ENCODE measurements around the gene UBE2L5.
A peak's percentile ranks its signal among the peaks of the same experiment; 100 is the strongest.

The UBE2L5 gene

GRCh38 chr13:30422054-30422839 is at the start of gene UBE2L5:
Gene UBE2L5 (plus strand): TSS chr13:30422493. CDS start chr13:30427991, 5,498 bp downstream.
- DNase-seq (ENCODE audit: insufficient read length, low spot score) = no peak
- FAIRE-seq = no peak

DNA sequence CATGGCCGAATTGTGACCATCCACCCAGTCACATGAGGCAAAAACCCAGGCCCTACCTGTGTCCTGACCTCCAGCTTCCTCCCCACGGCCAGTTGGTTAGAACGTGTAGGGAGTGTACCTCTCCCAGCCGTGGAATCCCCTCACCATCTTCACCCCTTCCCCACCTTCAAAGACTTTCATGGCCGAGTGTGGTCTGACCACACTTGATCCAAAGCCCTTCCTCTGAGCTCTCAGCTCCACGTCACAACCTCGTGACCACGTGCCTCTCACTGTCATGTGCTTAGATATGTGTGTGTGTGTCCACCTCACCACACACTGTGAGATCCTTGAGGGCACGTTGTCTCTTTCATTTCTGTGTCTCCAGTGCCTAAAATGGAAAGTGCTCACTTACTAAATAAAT is 48.6 kb upstream of the UBE2L5 start:
- DNase-seq (ENCODE audit: insufficient read length, low spot score) = no peak
- FAIRE-seq = no peak

- DNase-seq (ENCODE audit: insufficient read length, low spot score) = no peak
- no peak for FAIRE-seq
Observed at GRCh38 chr13:30375265-30375835, 46.9 kb upstream of the UBE2L5 start.

- DNase-seq (ENCODE audit: insufficient read length, low spot score) = no peak
- FAIRE-seq = no peak
Observed at GRCh38 chr13:30376426-30377311, 45.6 kb upstream of the UBE2L5 start.

- FAIRE-seq = no peak
Observed at GRCh38 chr13:30377312-30377685, 45.0 kb upstream of the UBE2L5 start.

DNA sequence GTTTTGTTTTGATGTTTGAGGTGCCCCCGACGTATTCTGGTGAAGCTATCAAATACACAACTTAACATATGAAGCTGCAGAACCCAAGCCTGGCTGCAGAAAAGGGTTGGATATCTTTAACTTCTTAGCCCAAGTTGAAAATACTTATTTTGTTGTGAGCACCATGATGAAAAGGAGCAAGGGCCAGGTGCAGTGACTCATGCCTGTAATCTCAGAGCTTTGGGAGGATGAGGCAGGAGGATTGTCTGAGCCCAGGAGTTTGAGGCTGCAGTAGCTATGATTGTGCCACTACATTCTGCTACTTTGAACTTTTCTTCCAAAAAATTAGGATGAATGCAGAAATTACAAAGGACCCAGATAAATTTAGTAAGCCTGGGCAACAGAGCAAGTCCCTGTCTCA is 44.1 kb upstream of the UBE2L5 start:
- DNase-seq (ENCODE audit: insufficient read length, low spot score) (no peak), FAIRE-seq (no peak)

More at GRCh38 chr13:30377312-30377685, 45.0 kb upstream of the UBE2L5 start:
- DNase-seq (ENCODE audit: insufficient read length, low spot score) = no peak

GRCh38 chr13:30381049-30381448 is 41.2 kb upstream of the UBE2L5 start:
- FAIRE-seq (no peak), DNase-seq (ENCODE audit: insufficient read length, low spot score) (no peak)

DNA sequence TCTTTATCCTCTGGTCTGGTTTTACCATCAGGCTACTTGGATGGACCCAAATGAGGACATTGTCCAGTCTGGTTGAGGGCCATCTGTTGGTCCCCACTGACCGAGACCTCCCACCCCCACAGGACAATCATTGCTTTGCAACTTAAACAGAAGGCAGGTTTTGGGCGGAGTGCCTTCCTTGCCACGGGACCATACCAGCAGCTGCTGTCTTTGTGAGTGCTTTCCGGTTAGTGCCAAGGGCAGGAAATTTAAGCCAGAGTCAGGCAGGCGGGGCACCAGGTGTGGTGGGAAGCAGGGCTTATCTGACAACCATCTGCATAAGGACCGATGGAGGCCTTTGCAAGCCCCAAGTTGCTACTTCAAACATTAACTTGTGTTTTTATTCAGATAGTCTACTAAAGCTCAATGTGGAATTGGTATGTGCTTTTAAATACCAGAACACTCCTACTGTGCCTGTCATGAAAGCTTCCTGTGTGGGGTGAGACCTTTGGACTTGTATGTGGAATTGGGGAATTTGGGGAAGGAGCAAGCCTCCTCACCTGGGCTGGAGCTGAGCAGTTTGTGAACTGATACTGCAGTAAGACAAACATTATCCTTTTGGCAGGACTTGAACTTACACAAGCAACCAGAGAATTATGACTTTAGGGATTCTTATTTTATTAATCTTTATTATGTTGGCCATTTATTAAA is 39.3 kb upstream of the UBE2L5 start:
- FAIRE-seq (no peak), DNase-seq (ENCODE audit: insufficient read length, low spot score) (no peak)

DNA sequence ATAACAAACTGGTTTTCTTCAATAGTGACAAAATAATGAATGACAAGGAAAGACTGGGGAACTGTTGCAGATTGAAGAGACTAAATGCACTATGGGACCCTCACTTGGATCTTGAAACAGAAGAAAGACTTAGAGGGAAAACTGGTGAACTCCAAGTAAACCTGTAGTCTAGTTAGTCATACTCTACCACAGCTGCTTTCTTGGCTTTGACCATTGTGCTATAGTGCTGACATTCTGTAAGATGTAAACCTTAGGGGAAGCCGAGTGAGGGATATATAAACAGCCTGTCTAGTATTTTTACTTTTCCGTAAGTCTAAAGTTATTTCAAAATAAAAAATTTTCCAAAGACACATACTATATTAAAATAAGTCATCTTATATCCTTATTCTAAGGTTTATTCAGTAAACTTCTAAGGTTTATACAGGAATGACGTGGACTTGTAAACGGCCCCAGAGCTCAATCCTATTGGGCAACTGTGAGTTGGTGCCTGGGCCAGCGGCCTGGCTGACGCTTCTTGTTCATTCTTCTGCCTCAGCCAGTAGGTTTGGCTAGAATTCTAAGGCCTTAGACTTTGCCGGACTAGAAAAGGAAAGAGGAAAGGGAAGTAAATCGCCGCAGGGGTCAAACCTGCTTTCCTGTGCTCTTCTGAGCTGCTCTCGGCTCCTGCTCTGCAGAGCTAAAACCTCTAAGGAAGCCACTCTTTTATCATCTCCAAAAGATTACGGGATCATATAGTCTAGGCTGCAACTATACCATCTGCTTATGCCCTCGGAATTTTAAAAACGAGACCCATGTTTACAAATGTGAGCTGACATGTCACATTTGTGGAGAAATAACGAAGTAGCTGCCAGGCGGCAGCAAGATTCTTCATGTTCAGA is 33.6 kb upstream of the UBE2L5 start:
- DNase-seq (ENCODE audit: insufficient read length, low spot score) (no peak), FAIRE-seq (no peak)

DNA sequence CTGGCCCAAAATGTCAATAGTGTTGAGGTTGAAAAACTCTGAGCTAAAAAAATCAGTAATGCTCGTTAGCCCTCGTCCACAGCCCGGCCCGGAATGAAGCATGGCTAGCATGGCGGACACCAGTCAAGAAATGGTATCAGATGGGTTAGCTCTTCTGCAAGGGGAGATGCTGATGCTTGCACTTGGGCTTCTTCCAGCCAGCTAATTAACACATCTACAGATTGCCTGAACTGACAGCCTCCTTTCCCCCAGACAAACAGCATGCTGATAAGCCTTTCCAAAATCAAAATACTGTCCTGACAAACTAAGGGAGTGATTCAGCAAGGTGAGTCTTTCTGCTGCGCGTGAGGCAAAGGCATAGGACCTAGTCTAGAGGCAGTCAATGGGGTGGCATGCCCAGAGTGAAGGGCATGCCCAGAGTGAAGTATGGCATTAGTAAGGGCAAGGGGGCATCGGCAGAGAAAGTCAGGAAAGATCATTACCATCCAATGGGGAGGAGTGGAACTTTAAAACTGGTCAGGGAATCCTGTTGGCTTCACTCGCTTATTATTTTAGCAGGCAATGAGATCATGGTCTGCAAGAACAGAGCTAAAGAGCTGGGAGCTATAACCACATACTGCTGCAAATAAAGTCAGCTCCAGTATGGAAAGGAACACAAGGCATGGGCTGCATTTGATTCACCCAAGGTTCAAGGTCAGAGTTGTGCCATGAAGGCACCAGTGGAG is 30.2 kb upstream of the UBE2L5 start:
- FAIRE-seq (no peak), DNase-seq (ENCODE audit: insufficient read length, low spot score) (no peak)

DNA sequence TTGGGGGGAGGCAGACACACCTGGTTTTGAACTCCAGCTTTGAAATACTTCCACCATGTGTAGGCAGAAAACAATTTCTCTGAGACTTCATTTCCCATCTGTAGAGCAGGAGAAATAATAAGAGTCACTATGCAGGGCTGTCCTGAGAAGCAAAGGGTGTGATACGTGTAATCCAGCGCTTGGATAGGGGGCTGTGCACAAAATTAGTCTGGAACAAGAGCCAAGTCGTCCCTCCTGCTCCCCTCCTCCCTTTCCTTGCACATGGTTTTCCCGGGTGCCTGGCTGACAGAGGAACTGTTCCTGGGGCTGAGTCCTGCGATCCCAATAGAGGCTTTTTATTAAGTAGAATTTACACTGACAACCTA is 29.6 kb upstream of the UBE2L5 start:
- FAIRE-seq = no peak

DNA sequence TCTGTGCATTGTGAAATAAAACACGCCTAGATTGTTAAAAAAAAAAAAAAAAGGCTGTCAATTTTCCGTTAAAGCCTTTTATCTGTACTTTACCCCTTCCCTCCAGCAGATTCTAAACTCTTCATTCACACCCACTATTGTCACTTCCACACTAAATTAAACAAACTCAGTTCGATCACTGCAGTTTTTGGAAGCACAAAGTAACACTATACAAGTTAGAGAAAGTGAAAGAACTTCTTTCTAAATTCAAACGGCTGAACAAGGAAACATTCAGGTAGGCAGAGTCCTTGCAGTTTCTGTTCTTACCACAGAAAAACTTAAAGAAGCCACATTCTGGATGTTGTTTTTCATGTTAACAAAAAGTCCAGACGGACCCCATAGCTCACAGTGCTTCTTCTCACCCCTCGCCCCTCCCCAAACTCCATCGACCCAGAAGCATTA is 27.5 kb upstream of the UBE2L5 start:
- no peak for FAIRE-seq
- DNase-seq (ENCODE audit: insufficient read length, low spot score) = no peak

More for the DNA sequence above, 29.6 kb upstream of the UBE2L5 start:
- no peak for DNase-seq (ENCODE audit: insufficient read length, low spot score)

DNA sequence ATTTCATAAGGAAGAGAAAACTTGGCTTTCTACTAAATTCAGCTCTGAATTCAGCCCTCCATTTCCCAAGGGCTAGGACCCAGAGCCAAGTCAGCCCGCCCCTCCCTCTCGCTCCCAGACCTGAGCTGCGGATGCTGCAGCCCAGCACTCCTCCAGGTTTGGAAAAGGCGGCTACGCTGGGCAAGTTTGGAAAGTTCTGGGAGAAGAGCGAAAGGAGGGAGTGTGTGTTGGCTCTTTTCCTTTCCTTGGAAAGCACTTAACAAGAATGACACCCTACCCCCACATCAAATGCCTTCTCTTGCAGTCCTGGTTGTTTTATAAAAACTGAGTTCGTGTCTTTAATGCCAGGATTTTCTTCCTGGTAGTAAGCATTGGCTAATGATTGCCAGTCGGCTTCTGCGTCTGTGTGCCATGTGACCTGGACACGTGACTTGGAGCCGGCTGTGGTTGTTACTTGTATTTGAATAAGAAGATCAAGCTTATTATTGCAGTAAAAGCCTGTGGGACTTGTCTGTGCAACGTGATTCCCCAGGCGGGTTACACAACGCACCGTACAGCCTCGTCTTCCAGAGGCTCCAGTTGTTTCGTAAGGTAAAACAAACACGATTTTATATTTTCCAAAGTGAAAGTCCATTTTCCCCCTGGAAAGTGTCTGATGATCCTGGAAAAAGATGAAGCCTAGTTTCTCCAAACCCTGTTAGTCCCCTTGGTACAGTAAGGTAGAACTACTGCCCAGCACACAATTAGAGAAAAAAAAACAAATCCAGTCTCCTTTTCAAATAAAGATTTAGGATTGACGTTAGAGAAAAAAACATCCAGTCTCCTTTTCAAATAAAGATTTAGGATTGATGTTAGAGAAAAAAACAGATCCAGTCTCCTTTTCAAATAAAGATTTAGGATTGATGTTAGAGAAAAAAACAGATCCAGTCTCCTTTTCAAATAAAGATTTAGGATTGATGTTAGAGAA is 26.8 kb upstream of the UBE2L5 start:
- DNase-seq (ENCODE audit: insufficient read length, low spot score) (peak; percentile 56), FAIRE-seq (no peak)

GRCh38 chr13:30396434-30397075 is 25.7 kb upstream of the UBE2L5 start:
- FAIRE-seq (no peak), DNase-seq (ENCODE audit: insufficient read length, low spot score) (no peak)

DNA sequence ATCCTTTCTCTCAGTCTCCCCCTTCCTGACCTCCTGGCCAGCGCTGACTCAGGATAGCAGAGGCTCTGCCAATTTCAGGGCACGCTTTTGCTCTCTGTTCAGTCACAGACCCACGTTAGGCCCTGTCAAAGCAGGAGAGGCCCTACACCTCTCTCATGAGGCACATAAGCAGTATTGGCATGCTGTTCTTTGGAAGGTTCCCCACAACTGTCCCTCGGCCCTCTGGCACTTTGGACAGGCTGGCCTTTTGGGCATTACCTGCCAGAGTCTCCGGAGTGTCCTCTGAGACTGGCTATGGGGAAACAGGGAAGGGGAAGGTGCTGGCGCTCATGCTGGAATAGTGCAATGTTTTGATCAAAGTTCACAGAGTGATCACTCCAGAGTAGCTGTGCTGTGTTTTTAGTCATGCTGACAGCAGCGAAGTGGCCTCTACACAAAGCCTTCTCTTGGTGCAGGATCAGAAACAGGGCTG is 23.7 kb upstream of the UBE2L5 start:
- no peak for DNase-seq (ENCODE audit: insufficient read length, low spot score)

GRCh38 chr13:30400376-30400775 is 21.9 kb upstream of the UBE2L5 start:
- no peak for FAIRE-seq
- DNase-seq (ENCODE audit: insufficient read length, low spot score) = no peak

More for the DNA sequence above, 23.7 kb upstream of the UBE2L5 start:
- no peak for FAIRE-seq

DNA sequence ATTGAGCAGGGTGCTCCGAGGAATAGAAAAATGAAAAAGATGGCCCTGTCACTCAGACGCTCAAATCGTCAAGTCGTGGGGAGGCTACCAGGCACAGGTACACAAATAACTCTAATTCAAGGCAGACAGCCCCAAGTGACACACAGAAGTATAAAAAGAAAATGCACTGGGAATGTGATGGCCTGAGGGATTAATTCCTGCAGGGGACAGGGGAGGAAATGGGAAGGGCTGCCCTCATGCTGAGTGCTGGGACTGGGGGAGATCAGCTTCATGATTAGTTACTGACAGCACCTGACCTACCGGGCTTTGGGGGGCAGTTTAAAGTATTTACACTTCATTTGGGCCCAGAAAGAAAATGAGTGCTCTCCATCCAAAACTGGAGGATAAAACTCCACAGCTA is 20.9 kb upstream of the UBE2L5 start:
- FAIRE-seq (no peak), DNase-seq (ENCODE audit: insufficient read length, low spot score) (no peak)

All from HTR-8/SVneo (cell line).